PC-3 (cell line): ENCODE data around the gene KCNQ5. TPM values are rescaled to one million over a fixed set of nuclear protein-coding genes. Genes with fewer than 3 reads are reported as not detected.
A peak's percentile ranks its signal among the peaks of the same experiment; 100 is the strongest.

Experiments
- ATAC-seq: fragments of 200-7000 bp; cut with Tn5 transposase; 2 replicates; pipeline ENCODE4 v1.9.1; 2020; ENCODE audit warnings: mild to moderate bottlenecking, moderate library complexity
- BruUV-seq: library from RNA; stranded (reverse); fragments of 400-500 nt; replicated peaks from 2 replicates; lab custom pipeline; 2021; lab: Mats Ljungman, UMichigan
- CTCF ChIA-PET: fragments of 300-600 bp; sonication (Branson Sonifier 250); formaldehyde crosslinking; loops from one replicate; lab custom pipeline; 2022; ENCODE audit warnings: antibody characterized with exemption; lab: Charles Lee
- POLR2A ChIA-PET: fragments of 300-600 bp; sonication (Branson Sonifier 250); formaldehyde crosslinking; loops from one replicate; lab custom pipeline; 2022; ENCODE audit warnings: antibody characterized with exemption; ENCODE audit not compliant: unreplicated experiment; lab: Charles Lee
- DNase-seq: peaks from one replicate; pipeline ENCODE4 v3.0.0-alpha.2; 2015
- H2AFZ ChIP-seq: fragments of 300-600 bp; sonication (generic); 2 replicates; pipeline ENCODE4 v1.6.0; 2016; ENCODE audit warnings: antibody characterized with exemption, low read length
- H3F3A ChIP-seq: fragments of 300-600 bp; sonication (generic); one replicate; pipeline ENCODE4 v1.6.0; 2017; ENCODE audit warnings: antibody characterized with exemption, low read length, control low read depth, mild to moderate bottlenecking; ENCODE audit not compliant: unreplicated experiment
- H3K27ac ChIP-seq: fragments of 300-600 bp; sonication (generic); 2 replicates; pipeline ENCODE4 v1.5.1; 2016; ENCODE audit warnings: mild to moderate bottlenecking, low read length
- H3K27me3 ChIP-seq: fragments of 300-600 bp; sonication (generic); 2 replicates; pipeline ENCODE4 v1.6.1; 2016; ENCODE audit warnings: low read length, mixed read lengths
- H3K36me3 ChIP-seq: fragments of 300-600 bp; sonication (generic); 2 replicates; pipeline ENCODE4 v1.6.1; 2016; ENCODE audit warnings: low read depth, mixed run types, low read length, mixed read lengths
- H3K4me1 ChIP-seq: fragments of 300-600 bp; sonication (generic); 2 replicates; pipeline ENCODE4 v1.5.1; 2016; ENCODE audit warnings: low read length; ENCODE audit not compliant: insufficient read depth
- H3K4me2 ChIP-seq: fragments of 300-600 bp; sonication (generic); 2 replicates; pipeline ENCODE4 v1.6.0; 2016; ENCODE audit warnings: low read length
- H3K4me3 ChIP-seq: fragments of 300-600 bp; sonication (generic); 2 replicates; pipeline ENCODE4 v1.5.1; 2016; ENCODE audit warnings: mild to moderate bottlenecking, low read length, mixed read lengths
- H3K79me2 ChIP-seq: fragments of 300-600 bp; sonication (generic); 2 replicates; pipeline ENCODE4 v1.6.1; 2017; ENCODE audit warnings: low read length, mixed read lengths
- H3K9ac ChIP-seq: fragments of 300-600 bp; sonication (generic); 2 replicates; pipeline ENCODE4 v1.6.0; 2016; ENCODE audit warnings: mild to moderate bottlenecking, low read length
- H3K9me2 ChIP-seq: fragments of 300-600 bp; sonication (generic); replicated peaks from 2 replicates; pipeline ENCODE4 v1.6.1; 2016; ENCODE audit warnings: mixed run types, low read length, mixed read lengths
- H3K9me3 ChIP-seq: fragments of 300-600 bp; sonication (generic); 2 replicates; pipeline ENCODE4 v1.6.1; 2016; ENCODE audit warnings: low read length, mixed read lengths
- H4K20me1 ChIP-seq: fragments of 300-600 bp; sonication (generic); 2 replicates; pipeline ENCODE4 v1.6.1; 2016; ENCODE audit warnings: low read length, mixed read lengths
- EZH2 ChIP-seq: fragments of 300-600 bp; sonication (generic); IDR thresholded peaks from one replicate; pipeline ENCODE4 v1.6.1; 2017; ENCODE audit warnings: antibody characterized with exemption, mild to moderate bottlenecking, low read length; ENCODE audit not compliant: unreplicated experiment
- EZH2phosphoT487 ChIP-seq: fragments of 300-600 bp; sonication (generic); IDR thresholded peaks from 2 replicates; pipeline ENCODE4 v1.6.1; 2018; ENCODE audit warnings: mild to moderate bottlenecking, antibody characterized with exemption, low read length, borderline replicate concordance
- intact Hi-C: fragments of 100-400 bp; cut with micrococcal nuclease; formaldehyde crosslinking; loops from 2 replicates; pipeline ENCODE4 v1.9.0; 2023
- total RNA-seq: library from RNA; depleted of rRNA; stranded (reverse); fragments of >200 nt; gene quantifications from 2 replicates; pipeline ENCODE4 v1.2.3, GENCODE V29; 2014
- TF ChIP-seq, protein P1 (sequence below): fragments of 300-600 bp; sonication (generic); conservative IDR thresholded peaks from 2 replicates; pipeline ENCODE4 v1.5.1; 2017; ENCODE audit warnings: antibody characterized with exemption, low read depth, mild to moderate bottlenecking, low read length

The KCNQ5 gene
- total RNA-seq, 1 experiment from 2014 or later: not detected

DNA sequence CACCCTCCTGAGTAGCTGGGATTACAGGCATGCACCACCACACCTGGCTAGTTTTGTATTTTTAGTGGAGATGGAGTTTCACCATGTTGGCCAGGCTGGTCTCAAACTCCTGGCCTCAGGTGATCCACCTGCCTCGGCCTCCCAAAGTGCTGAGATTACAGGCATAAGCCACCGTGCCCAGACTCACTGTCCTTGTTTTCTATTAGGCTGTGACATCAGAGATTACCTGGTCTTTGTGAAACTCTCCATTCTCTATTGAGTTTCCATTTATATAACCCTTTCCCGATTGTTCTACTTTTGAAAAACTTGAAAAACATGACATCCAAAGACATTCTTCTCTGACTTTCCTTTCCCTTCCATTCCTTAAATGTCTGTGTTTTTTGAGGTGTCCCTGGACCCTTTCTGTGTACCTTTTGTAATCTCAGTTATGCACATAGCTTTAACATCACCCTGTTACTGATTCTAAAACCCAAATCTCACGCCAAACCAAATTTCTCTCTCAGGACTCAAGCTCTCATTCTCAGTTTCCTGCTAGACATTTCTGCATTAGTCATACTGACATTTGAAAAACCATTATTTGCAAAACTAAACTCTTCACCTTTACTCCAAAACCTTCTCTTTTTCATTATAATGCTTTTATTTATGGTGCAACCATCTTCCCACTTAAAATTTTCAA, 466.4 kb downstream of the KCNQ5 start:
- CTCF ChIA-PET: no interaction called here

GRCh38 chr6:73104921-73105320, 483.1 kb downstream of the KCNQ5 start:
- Histone ChIP-seq H3K9me3 (no peaks in the 10 kb centered on the region), H3K4me3 (no peak overlapping the region), H3K9me2 (no peaks in the 10 kb centered on the region), H3K79me2 (no peaks in the 10 kb centered on the region), H3K9ac (no peak overlapping the region), H3K27ac (no peak overlapping the region), H4K20me1 (no peaks in the 10 kb centered on the region), H3K36me3 (no peaks in the 10 kb centered on the region), H3K4me2 (no peak overlapping the region), H3K4me1 (no peaks in the 10 kb centered on the region), H3K27me3 (no peaks in the 10 kb centered on the region), H3F3A (no peaks in the 10 kb centered on the region), H2AFZ (no peak overlapping the region)
- ChIA-PET CTCF (no interaction called here), POLR2A (no interaction called here)
- no TSS peak for BruUV-seq
- TF ChIP-seq, protein P1, sequence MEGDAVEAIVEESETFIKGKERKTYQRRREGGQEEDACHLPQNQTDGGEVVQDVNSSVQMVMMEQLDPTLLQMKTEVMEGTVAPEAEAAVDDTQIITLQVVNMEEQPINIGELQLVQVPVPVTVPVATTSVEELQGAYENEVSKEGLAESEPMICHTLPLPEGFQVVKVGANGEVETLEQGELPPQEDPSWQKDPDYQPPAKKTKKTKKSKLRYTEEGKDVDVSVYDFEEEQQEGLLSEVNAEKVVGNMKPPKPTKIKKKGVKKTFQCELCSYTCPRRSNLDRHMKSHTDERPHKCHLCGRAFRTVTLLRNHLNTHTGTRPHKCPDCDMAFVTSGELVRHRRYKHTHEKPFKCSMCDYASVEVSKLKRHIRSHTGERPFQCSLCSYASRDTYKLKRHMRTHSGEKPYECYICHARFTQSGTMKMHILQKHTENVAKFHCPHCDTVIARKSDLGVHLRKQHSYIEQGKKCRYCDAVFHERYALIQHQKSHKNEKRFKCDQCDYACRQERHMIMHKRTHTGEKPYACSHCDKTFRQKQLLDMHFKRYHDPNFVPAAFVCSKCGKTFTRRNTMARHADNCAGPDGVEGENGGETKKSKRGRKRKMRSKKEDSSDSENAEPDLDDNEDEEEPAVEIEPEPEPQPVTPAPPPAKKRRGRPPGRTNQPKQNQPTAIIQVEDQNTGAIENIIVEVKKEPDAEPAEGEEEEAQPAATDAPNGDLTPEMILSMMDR: no peak
- TF ChIP-seq EZH2phosphoT487: no peak
- no peak for TF ChIP-seq EZH2
- intact Hi-C loops: no loop called here
- DNase-seq (no peak), ATAC-seq (no peak)

More for the DNA sequence above, 466.4 kb downstream of the KCNQ5 start:
- Histone ChIP-seq H3K9me3 (no peaks in the 10 kb centered on the region), H3K4me3 (no peak overlapping the region), H3K4me2 (0 out of 2 replicates have a peak overlapping the region, but pooled peaks have one; percentile 28), H4K20me1 (no peaks in the 10 kb centered on the region), H3K9ac (no peak overlapping the region), H3K4me1 (peaks cover 9% of the 10 kb centered on the region; the same call in 1 of the 2 replicates), H3K79me2 (no peaks in the 10 kb centered on the region), H2AFZ (no peak overlapping the region), H3F3A (no peaks in the 10 kb centered on the region), H3K27ac (no peak overlapping the region), H3K36me3 (no peaks in the 10 kb centered on the region), H3K9me2 (no peaks in the 10 kb centered on the region), H3K27me3 (no peaks in the 10 kb centered on the region)
- intact Hi-C loops: no loop called here
- DNase-seq (no peak), ATAC-seq (no peak)
- POLR2A ChIA-PET: interaction anchor here (0.5 kb wide), 1 partner anchor 13 kb away, joined by 4 read pairs; no protein-coding TSS in a partner anchor
- no peak for TF ChIP-seq EZH2
- no peak for TF ChIP-seq EZH2phosphoT487
- TF ChIP-seq, protein P1: no peak
- no TSS peak for BruUV-seq

- Histone ChIP-seq H3K9me3 (no peaks in the 10 kb centered on the region), H3K27me3 (no peaks in the 10 kb centered on the region), H3K9me2 (no peaks in the 10 kb centered on the region), H3K9ac (no peak overlapping the region), H3K4me2 (no peak overlapping the region), H2AFZ (no peak overlapping the region), H3K36me3 (no peaks in the 10 kb centered on the region), H4K20me1 (no peaks in the 10 kb centered on the region), H3K4me1 (no peaks in the 10 kb centered on the region), H3K79me2 (no peaks in the 10 kb centered on the region), H3K4me3 (no peak overlapping the region), H3F3A (no peaks in the 10 kb centered on the region), H3K27ac (no peak overlapping the region)
- DNase-seq: no peak
- ChIA-PET CTCF (no interaction called here), POLR2A (no interaction called here)
- no TSS peak for BruUV-seq
- intact Hi-C loops: no loop called here
- no peak for TF ChIP-seq EZH2phosphoT487
- no peak for TF ChIP-seq EZH2
- TF ChIP-seq, protein P1: no peak
- no peak for ATAC-seq
These were observed 485.2 kb downstream of the KCNQ5 start for GRCh38 chr6:73107016-73107415.
